Right renal pelvis (tissue), 4 donors: ENCODE measurements around the gene PLXNB1. TPM values are rescaled to one million over a fixed set of nuclear protein-coding genes. Genes with fewer than 3 reads are reported as not detected.

ENCODE experiments used
- DNase-seq, 4 donors: peaks; one replicate each; pipeline ENCODE4 v3.0.0-alpha.2; 2013; ENCODE audit warnings: low read depth in 4 of 4, low spot score in 3 of 4, missing footprints in 1 of 4
- polyA plus RNA-seq, 4 donors: library from polyadenylated mRNA; unstranded; fragments of 120-200 nt; gene quantifications; one replicate each; pipeline ENCODE4 v1.2.1, GENCODE V29; 2013; ENCODE audit not compliant: insufficient read length in 4 of 4

The PLXNB1 gene
- polyA plus RNA-seq, 4 donors, result 163 to 236 (median 188) TPM

GRCh38 chr3:48372377-48372770 is 57.5 kb downstream of the PLXNB1 start:
- DNase-seq, result no peak

- DNase-seq, result no peak
These were observed 58.1 kb downstream of the PLXNB1 start, which contains the start of gene FBXW12 for GRCh38 chr3:48371651-48372376. Gene FBXW12, plus strand, starts transcription at chr3:48372219. Its CDS starts 549 bp downstream, at chr3:48372768.

GRCh38 chr3:48370333-48370713 is 59.6 kb downstream of the PLXNB1 start:
- DNase-seq, result no peak

GRCh38 chr3:48369693-48370332 is 60.1 kb downstream of the PLXNB1 start:
- DNase-seq, result no peak

- no peak for DNase-seq
These were observed 62.7 kb downstream of the PLXNB1 start for GRCh38 chr3:48367201-48367600.

- DNase-seq, result no peak
These were observed 65.0 kb downstream of the PLXNB1 start for GRCh38 chr3:48364840-48365239.

GRCh38 chr3:48361928-48362327 is 68.0 kb downstream of the PLXNB1 start:
- DNase-seq, result no peak

- DNase-seq, result no peak
These were observed 73.5 kb downstream of the PLXNB1 start for GRCh38 chr3:48356419-48356818.

- DNase-seq, result no peak
These were observed 75.9 kb downstream of the PLXNB1 start for GRCh38 chr3:48353987-48354386.

Other genes starting within 250 kb of the PLXNB1 start
- 10 to 100 TPM; 10.3 to 13.1 (median 11.7) TPM for gene CDC25A, start 241.7 kb downstream of the PLXNB1 start, polyA plus RNA-seq
- 1 to 10 TPM in 2 of 4 donors, under 1 TPM in 1, not detected in 1; 0.39 to 1.3 (median 1.0) TPM for gene CAMP, start 206.6 kb downstream of the PLXNB1 start, polyA plus RNA-seq
- 10 to 100 TPM; 14.4 to 16.0 (median 15.6) TPM for gene ZNF589, start 189.0 kb downstream of the PLXNB1 start, polyA plus RNA-seq
- gene NME6, start 128.7 kb downstream of the PLXNB1 start, polyA plus RNA-seq, result 10 to 100 TPM; 27.6 to 30.3 (median 29.8) TPM
- gene SPINK8, start 96.4 kb downstream of the PLXNB1 start, polyA plus RNA-seq, result under 1 TPM in 1 of 4 donors, not detected in 3; 0.32 TPM
- under 1 TPM; 0.33 to 0.56 (median 0.41) TPM for gene FBXW12, start 57.9 kb downstream of the PLXNB1 start, polyA plus RNA-seq
- 10 to 100 TPM; 25.2 to 29.7 (median 27.8) TPM for gene CCDC51, start 10.0 kb upstream of the PLXNB1 start, polyA plus RNA-seq
- 100 to 1,000 TPM; 293 to 334 (median 315) TPM for gene TMA7, start 10.2 kb upstream of the PLXNB1 start, polyA plus RNA-seq
- gene ATRIP, start 16.7 kb upstream of the PLXNB1 start, polyA plus RNA-seq, result 10 to 100 TPM; 12.6 to 16.9 (median 14.5) TPM
- 100 to 1,000 TPM; 111 to 120 (median 112) TPM for gene SHISA5, start 74.1 kb upstream of the PLXNB1 start, polyA plus RNA-seq
- 1 to 10 TPM; 3.9 to 5.4 (median 4.9) TPM for gene PFKFB4, start 126.7 kb upstream of the PLXNB1 start, polyA plus RNA-seq
- under 1 TPM; 0.19 to 0.66 (median 0.57) TPM for gene UCN2, start 133.7 kb upstream of the PLXNB1 start, polyA plus RNA-seq
- gene COL7A1, start 165.2 kb upstream of the PLXNB1 start, polyA plus RNA-seq, result 10 to 100 TPM; 17.3 to 18.3 (median 17.8) TPM
- gene UQCRC1, start 179.6 kb upstream of the PLXNB1 start, polyA plus RNA-seq, result 100 to 1,000 TPM; 262 to 323 (median 276) TPM
- under 1 TPM in 1 of 4 donors, not detected in 3; 0.21 TPM for gene TMEM89, start 191.7 kb upstream of the PLXNB1 start, polyA plus RNA-seq
- gene SLC26A6, start 205.4 kb upstream of the PLXNB1 start, polyA plus RNA-seq, result 10 to 100 TPM; 20.7 to 30.9 (median 23.1) TPM
- gene CELSR3, start 232.8 kb upstream of the PLXNB1 start, polyA plus RNA-seq, result 1 to 10 TPM in 3 of 4 donors, under 1 TPM in 1; 0.96 to 1.4 (median 1.1) TPM